ENCODE measurements around the gene PPP1R13B.

DNA sequence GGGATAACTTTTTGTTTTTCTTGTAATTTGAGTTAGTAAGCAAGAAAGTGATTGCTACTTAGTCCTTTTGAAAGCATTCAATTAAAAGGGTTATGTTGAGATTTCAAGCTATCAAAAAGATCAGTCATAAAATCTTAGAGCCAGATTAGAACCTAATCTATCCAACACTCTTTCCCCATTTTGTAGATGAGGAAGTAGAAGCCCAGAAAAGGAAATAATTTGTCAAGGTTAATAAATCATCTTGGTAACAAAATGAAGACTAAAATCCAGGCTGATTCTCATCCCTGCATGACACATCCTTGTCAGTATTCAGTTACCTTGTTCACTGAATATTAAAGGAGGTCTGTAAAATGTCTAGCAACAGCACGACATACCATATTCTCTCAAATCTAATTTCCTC is 26.5 kb downstream of the PPP1R13B start:
- TF ChIP-seq, protein P1, sequence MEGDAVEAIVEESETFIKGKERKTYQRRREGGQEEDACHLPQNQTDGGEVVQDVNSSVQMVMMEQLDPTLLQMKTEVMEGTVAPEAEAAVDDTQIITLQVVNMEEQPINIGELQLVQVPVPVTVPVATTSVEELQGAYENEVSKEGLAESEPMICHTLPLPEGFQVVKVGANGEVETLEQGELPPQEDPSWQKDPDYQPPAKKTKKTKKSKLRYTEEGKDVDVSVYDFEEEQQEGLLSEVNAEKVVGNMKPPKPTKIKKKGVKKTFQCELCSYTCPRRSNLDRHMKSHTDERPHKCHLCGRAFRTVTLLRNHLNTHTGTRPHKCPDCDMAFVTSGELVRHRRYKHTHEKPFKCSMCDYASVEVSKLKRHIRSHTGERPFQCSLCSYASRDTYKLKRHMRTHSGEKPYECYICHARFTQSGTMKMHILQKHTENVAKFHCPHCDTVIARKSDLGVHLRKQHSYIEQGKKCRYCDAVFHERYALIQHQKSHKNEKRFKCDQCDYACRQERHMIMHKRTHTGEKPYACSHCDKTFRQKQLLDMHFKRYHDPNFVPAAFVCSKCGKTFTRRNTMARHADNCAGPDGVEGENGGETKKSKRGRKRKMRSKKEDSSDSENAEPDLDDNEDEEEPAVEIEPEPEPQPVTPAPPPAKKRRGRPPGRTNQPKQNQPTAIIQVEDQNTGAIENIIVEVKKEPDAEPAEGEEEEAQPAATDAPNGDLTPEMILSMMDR (IDR thresholded peaks at IDR 0.05), result no peak
- no peak for TF ChIP-seq POLR2A (IDR thresholded peaks at IDR 0.05)

All from breast epithelium (tissue), 3 donors.